ENCODE results near the gene UBE2N.

The UBE2N gene

DNA sequence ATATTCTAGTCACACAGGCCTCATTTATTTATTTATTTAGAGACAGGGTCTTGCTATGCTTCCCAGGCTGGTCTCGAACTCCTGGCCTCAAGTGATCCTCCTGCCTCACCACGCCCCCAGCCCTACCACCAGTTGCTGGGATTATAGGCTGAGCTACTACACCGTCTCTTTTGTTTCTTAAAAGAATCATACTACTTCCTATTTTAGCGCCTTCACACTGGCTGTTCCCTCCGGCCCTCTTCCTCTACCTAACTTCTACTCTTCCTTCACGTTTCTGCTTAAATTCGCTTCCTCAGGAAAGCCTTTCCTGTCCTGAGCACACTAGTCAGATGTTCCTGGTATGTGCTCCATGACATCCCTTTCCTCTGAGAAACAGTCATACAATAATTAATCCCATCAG lies 19.2 kb upstream of the UBE2N start:
- Histone ChIP-seq H3K4me3 (ENCODE audit: low read depth, low read length) (no peak overlapping the region), H3K9me3 (no peaks in the 10 kb centered on the region), H3K36me3 (no peaks in the 10 kb centered on the region), H3K27me3 (no peaks in the 10 kb centered on the region), H3K4me1 (peaks cover 7% of the 10 kb centered on the region; the same call in 1 of the 2 replicates)
- no peak for DNase-seq
- TF ChIP-seq, protein P1, sequence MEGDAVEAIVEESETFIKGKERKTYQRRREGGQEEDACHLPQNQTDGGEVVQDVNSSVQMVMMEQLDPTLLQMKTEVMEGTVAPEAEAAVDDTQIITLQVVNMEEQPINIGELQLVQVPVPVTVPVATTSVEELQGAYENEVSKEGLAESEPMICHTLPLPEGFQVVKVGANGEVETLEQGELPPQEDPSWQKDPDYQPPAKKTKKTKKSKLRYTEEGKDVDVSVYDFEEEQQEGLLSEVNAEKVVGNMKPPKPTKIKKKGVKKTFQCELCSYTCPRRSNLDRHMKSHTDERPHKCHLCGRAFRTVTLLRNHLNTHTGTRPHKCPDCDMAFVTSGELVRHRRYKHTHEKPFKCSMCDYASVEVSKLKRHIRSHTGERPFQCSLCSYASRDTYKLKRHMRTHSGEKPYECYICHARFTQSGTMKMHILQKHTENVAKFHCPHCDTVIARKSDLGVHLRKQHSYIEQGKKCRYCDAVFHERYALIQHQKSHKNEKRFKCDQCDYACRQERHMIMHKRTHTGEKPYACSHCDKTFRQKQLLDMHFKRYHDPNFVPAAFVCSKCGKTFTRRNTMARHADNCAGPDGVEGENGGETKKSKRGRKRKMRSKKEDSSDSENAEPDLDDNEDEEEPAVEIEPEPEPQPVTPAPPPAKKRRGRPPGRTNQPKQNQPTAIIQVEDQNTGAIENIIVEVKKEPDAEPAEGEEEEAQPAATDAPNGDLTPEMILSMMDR (IDR thresholded peaks at IDR 0.05; ENCODE audit: low read depth, low read length), result no peak

DNA sequence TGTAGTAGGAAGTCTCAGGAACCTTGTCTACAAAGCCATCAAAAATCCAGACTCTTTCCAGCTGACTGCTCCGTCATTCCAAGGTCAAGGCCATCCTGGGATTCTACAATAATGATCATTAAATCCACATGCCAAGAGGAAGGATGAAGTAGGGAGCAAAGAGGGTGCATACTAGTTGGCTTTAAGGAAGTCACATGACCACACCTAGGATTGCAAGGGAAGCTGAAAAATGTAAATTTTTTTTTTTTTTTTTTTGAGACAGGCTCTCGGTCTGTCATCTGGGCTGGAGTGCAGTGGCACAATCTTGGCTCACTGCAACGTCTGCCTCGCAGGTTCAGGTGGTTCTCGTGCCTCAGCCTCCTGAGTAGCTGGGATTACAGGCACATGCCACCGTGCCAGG lies 18.3 kb upstream of the UBE2N start:
- H3K4me1 ChIP-seq, result peaks cover 7% of the 10 kb centered on the region; the same call in 1 of the 2 replicates
- no peaks in the 10 kb centered on the region for H3K9me3 ChIP-seq
- DNase-seq, result no peak
- H3K4me3 ChIP-seq (ENCODE audit: low read depth, low read length), result no peak overlapping the region
- H3K36me3 ChIP-seq, result no peaks in the 10 kb centered on the region
- TF ChIP-seq, protein P1 (IDR thresholded peaks at IDR 0.05; ENCODE audit: low read depth, low read length), result no peak
- H3K27me3 ChIP-seq, result no peaks in the 10 kb centered on the region

DNA sequence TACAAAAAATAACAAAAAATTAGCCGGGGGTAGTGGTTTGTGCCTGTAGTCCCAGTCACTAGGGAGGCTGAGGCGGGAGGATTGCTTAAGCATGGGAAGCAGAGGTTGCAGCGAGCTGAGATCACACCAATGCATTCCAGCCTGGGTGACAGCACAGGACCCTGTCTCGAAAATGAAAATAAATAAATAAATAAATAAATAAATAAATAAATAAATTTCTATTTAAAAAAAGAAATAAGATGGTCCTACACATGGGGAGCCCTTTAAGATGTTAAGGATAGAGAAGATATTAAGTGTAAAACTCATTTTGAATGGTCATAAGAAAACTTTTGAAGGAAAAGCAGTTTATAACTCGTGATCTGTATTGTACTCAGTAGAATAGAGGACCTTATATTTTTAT lies 17.4 kb upstream of the UBE2N start:
- no peak overlapping the region for H3K4me3 ChIP-seq (ENCODE audit: low read depth, low read length)
- H3K9me3 ChIP-seq, result no peaks in the 10 kb centered on the region
- TF ChIP-seq, protein P1 (IDR thresholded peaks at IDR 0.05; ENCODE audit: low read depth, low read length), result no peak
- H3K36me3 ChIP-seq, result no peaks in the 10 kb centered on the region
- H3K4me1 ChIP-seq, result peaks cover 7% of the 10 kb centered on the region; the same call in 1 of the 2 replicates
- DNase-seq, result no peak
- H3K27me3 ChIP-seq, result no peaks in the 10 kb centered on the region

DNA sequence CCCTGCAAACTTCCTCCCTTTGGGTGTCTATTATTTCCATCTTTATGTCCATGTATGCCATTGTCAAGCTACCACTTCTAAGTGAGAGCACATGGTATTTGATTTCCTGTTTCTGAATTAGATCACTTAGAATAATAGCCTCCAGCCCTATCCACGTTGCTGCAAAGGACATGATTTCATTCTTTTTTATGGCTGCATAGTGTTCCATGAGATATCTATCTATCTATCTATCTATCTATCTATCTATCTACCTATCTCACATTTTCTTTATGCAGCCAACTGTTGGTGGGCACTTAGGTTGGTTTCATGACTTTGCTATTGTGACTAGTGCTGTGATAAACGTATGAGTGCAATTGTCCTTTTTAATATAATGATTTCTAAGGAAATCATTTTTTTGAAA lies 14.3 kb upstream of the UBE2N start:
- Histone ChIP-seq H3K27me3 (no peaks in the 10 kb centered on the region), H3K9me3 (no peaks in the 10 kb centered on the region), H3K4me1 (peaks cover 7% of the 10 kb centered on the region; the same call in 1 of the 2 replicates), H3K4me3 (ENCODE audit: low read depth, low read length) (no peak overlapping the region), H3K36me3 (no peaks in the 10 kb centered on the region)
- TF ChIP-seq, protein P1 (IDR thresholded peaks at IDR 0.05; ENCODE audit: low read depth, low read length), result no peak
- no peak for DNase-seq

DNA sequence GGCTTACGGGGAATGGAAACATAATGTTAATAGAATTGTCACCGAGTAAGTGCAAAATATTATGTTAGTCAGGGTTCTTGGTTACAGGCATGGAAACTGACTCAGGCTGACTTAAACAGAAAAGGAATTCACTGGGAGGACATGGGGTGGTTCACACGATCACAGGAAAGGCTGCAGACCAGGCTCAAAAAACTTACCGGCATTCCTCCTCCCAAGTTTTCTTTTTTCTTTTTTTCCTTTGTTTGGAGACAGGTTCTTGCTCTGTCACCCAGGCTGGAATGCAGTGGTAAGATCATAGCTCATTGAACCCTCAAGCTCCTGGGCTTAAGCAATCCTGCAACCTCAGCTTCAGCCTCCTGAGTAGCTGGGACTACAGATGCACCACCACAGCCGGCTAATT lies 11.9 kb upstream of the UBE2N start:
- TF ChIP-seq, protein P1 (IDR thresholded peaks at IDR 0.05; ENCODE audit: low read depth, low read length), result no peak
- DNase-seq, result no peak
- no peaks in the 10 kb centered on the region for H3K4me1 ChIP-seq

DNA sequence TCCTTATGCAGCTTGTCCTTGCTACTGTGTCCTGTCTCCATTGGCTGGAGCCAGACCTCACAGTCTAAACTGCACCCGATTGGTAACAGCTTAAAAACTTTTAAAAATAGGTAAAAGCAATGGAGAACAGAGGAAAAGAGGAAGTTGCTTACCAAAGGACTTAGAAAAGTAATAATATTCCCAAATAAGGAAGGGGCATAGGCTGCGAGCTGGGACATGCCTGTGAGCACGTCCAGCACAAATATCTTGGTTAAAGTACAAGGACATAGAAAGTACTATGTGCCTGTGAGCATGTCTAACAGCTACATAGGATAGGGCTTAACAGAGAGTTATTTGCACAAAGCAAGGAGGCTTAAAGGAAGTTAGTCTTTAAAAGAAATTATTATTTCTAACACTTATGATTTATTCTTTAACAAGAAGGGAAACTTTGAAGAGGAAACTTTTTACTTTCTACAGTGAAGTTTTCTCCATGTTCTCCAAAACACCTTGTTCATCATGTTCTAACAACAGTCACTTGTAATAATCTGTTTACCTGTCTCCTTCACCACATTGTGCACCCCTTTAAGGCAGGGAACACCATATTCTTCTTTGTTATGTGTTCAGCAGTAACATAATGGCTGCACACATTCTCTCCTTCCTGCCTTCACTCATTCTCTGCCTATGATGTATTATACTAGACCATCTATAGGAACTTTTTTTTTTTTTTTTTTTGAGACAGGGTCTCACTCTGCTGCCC lies 9.8 kb upstream of the UBE2N start:
- TF ChIP-seq, protein P1 (IDR thresholded peaks at IDR 0.05; ENCODE audit: low read depth, low read length), result no peak
- no peaks in the 10 kb centered on the region for H3K36me3 ChIP-seq
- no peaks in the 10 kb centered on the region for H3K27me3 ChIP-seq
- H3K4me3 ChIP-seq (ENCODE audit: low read depth, low read length), result no peak overlapping the region
- H3K4me1 ChIP-seq, result no peaks in the 10 kb centered on the region
- DNase-seq, result no peak
- H3K9me3 ChIP-seq, result no peaks in the 10 kb centered on the region

More for the DNA sequence above, 11.9 kb upstream of the UBE2N start:
- Histone ChIP-seq H3K36me3 (no peaks in the 10 kb centered on the region), H3K9me3 (no peaks in the 10 kb centered on the region), H3K4me3 (ENCODE audit: low read depth, low read length) (no peak overlapping the region), H3K27me3 (no peaks in the 10 kb centered on the region)

Measured in BE2C (cell line).